GM18526 (cell line): ENCODE measurements around the gene SLC7A9.

Source experiments
- POLR2A ChIP-seq: IDR thresholded peaks from 3 replicates; pipeline ENCODE4 v1.6.1; 2011; ENCODE audit not compliant: insufficient read length; ENCODE audit errors: extremely low read depth

Gene SLC7A9

GRCh38 chr19:32872391-32872790, 2.8 kb upstream of the SLC7A9 start:
- TF ChIP-seq POLR2A, result no peak

GRCh38 chr19:32870981-32871451, 1.4 kb upstream of the SLC7A9 start:
- TF ChIP-seq POLR2A, result no peak

GRCh38 chr19:32869966-32870573, 503 bp upstream of the SLC7A9 start:
- no peak for TF ChIP-seq POLR2A

- no peak for TF ChIP-seq POLR2A
Measured at GRCh38 chr19:32868206-32868950, 1.2 kb downstream of the SLC7A9 start.

GRCh38 chr19:32866564-32867265, 2.9 kb downstream of the SLC7A9 start:
- no peak for TF ChIP-seq POLR2A

GRCh38 chr19:32866061-32866460, 3.5 kb downstream of the SLC7A9 start:
- no peak for TF ChIP-seq POLR2A

- no peak for TF ChIP-seq POLR2A
Measured at GRCh38 chr19:32865326-32865725, 4.2 kb downstream of the SLC7A9 start.

- no peak for TF ChIP-seq POLR2A
Measured at GRCh38 chr19:32864318-32865007, 5.1 kb downstream of the SLC7A9 start.

- TF ChIP-seq POLR2A, result no peak
Measured at GRCh38 chr19:32863841-32864240, 5.7 kb downstream of the SLC7A9 start.

- no peak for TF ChIP-seq POLR2A
Measured at GRCh38 chr19:32863301-32863700, 6.3 kb downstream of the SLC7A9 start.

- TF ChIP-seq POLR2A, result no peak
Measured at GRCh38 chr19:32862741-32863140, 6.8 kb downstream of the SLC7A9 start.

- no peak for TF ChIP-seq POLR2A
Measured at GRCh38 chr19:32862173-32862572, 7.4 kb downstream of the SLC7A9 start.

GRCh38 chr19:32861596-32861995, 8.0 kb downstream of the SLC7A9 start:
- no peak for TF ChIP-seq POLR2A

- no peak for TF ChIP-seq POLR2A
Measured at GRCh38 chr19:32859591-32859990, 10.0 kb downstream of the SLC7A9 start.

GRCh38 chr19:32858559-32858958, 11.0 kb downstream of the SLC7A9 start:
- TF ChIP-seq POLR2A, result no peak
